Measurements from ENCODE around the gene GPR31. TPM values are rescaled to one million over a fixed set of nuclear protein-coding genes. Genes with fewer than 3 reads are reported as not detected.

The GPR31 gene
- total and polyA plus RNA-seq, 2 of the 4 experiments (the other 2 are of a cell fraction): not detected

GRCh38 chr6:167141667-167142432 lies 15.9 kb downstream of the GPR31 start:
- ATAC-seq (ENCODE audit: low read depth) (no peak), DNase-seq (no peak)
- Histone ChIP-seq H3K36me3 (ENCODE audit: control insufficient read depth, insufficient read depth, low read length) (no peaks in the 10 kb centered on the region), H2BK5ac (ENCODE audit: low read depth, low read length, poor library complexity, severe bottlenecking) (no peak overlapping the region), H3K14ac (replicated peaks; ENCODE audit: low read depth, low read length) (no peak overlapping the region), H3K27me3 (ENCODE audit: control insufficient read depth, insufficient read depth, low read length) (no peaks in the 10 kb centered on the region), H4K20me1 (ENCODE audit: insufficient read depth, low read length) (no peaks in the 10 kb centered on the region), H3K9me1 (ENCODE audit: insufficient read depth, low read length) (no peaks in the 10 kb centered on the region), H2AFZ (replicated peaks; ENCODE audit: low read length, poor library complexity) (no peak overlapping the region), H2BK15ac (ENCODE audit: low read depth, low read length) (no peak overlapping the region), H2AK9ac (replicated peaks; ENCODE audit: low read depth, low read length, poor library complexity) (no peak overlapping the region), H3K9ac (ENCODE audit: low read depth, low read length) (no peak overlapping the region), H3K4me1 (ENCODE audit: control insufficient read depth, insufficient read depth, low read length) (no peaks in the 10 kb centered on the region), H2BK20ac (ENCODE audit: low read depth, low read length) (no peak overlapping the region), H3K23ac (ENCODE audit: low read depth, low read length) (no peak overlapping the region), H3K18ac (ENCODE audit: low read depth, low read length) (no peak overlapping the region), H3K4me3 (ENCODE audit: insufficient read depth, low read depth, low read length) (no peak overlapping the region), H2BK120ac (ENCODE audit: low read depth, low read length) (no peak overlapping the region), H3K79me1 (ENCODE audit: low read depth in 1 of 2, low read length in 2 of 2) (no peaks in the 10 kb centered on the region), H3K4ac (ENCODE audit: low read depth, low read length) (no peak overlapping the region), H3K4me2 (ENCODE audit: low read depth, low read length) (no peak overlapping the region), H3K9me3 (ENCODE audit: control insufficient read depth, insufficient read depth, low read length) (peaks cover 14% of the 10 kb centered on the region), H2AK5ac (ENCODE audit: low read depth, low read length) (no peak overlapping the region), H4K91ac (ENCODE audit: insufficient read depth, low read depth, low read length) (no peak overlapping the region), H3K27ac (ENCODE audit: insufficient read depth, low read length) (no peak overlapping the region), H4K5ac (ENCODE audit: low read depth, low read length) (no peak overlapping the region), H3K56ac (ENCODE audit: extremely low read depth, insufficient read depth, low read length) (no peak overlapping the region), H4K8ac (ENCODE audit: low read depth in 2 of 2, low read length in 2 of 2) (no peak overlapping the region)
- ChIA-PET CTCF (interaction anchor here (0.5 kb wide), 1 partner anchor 484 kb away, joined by 4 read pairs; no protein-coding TSS in a partner anchor), POLR2A (ENCODE audit: unreplicated experiment) (interaction anchor here (0.6 kb wide), 1 partner anchor 1946 kb away, joined by 5 read pairs; no protein-coding TSS in a partner anchor)
- dilution Hi-C loops (cut with HindIII; ENCODE audit: low sequenced_read_pairs, unreplicated experiment) (no loop called here), intact Hi-C loops (cut with micrococcal nuclease) (loop anchor here (5.0 kb wide), 1 partner anchor 355 kb away; no protein-coding TSS in a partner anchor), in situ Hi-C loops (cut with MboI; ENCODE audit: low sequenced_read_pairs) (no loop called here)
- TF ChIP-seq RAD21 (IDR thresholded peaks at IDR 0.05; ENCODE audit: low read length) (peak; percentile 38), POLR2A (IDR thresholded peaks at IDR 0.05; ENCODE audit: low read depth, low read length) (no peak), NFE2L2 (IDR thresholded peaks at IDR 0.05; ENCODE audit: low read depth, low read length) (no peak), CTCF (conservative IDR thresholded peaks at IDR 0.05; ENCODE audit: low read depth, low read length) (0 out of 2 replicates have a peak, but pooled peaks have one; percentile 26)
- WGBS, 2 experiments (ENCODE audit: extremely low coverage in 2 of 2, insufficient read length in 1 of 2): no CpG with 5 or more reads among the region's 18 CpGs
- BruUV-seq (replicated peaks): no TSS peak
